Endothelial cell (in vitro differentiated cells): ENCODE measurements around the gene LRCH1. TPM values are rescaled to one million over a fixed set of nuclear protein-coding genes. Genes with fewer than 3 reads are reported as not detected.

Experiments used
- DNase-seq: peaks from one replicate; pipeline ENCODE4 v3.0.0; 2021; ENCODE audit warnings: low spot score
- H3K27ac Mint-ChIP-seq: one replicate; pipeline ENCODE4 v1.8.0; 2021; ENCODE audit warnings: mixed read lengths, inconsistent platforms; ENCODE audit not compliant: unreplicated experiment
- H3K27me3 Mint-ChIP-seq: one replicate; pipeline ENCODE4 v1.8.0; 2021; ENCODE audit warnings: mild to moderate bottlenecking, moderate library complexity, mixed read lengths, inconsistent platforms; ENCODE audit not compliant: unreplicated experiment
- H3K36me3 Mint-ChIP-seq: one replicate; pipeline ENCODE4 v1.8.0; 2021; ENCODE audit warnings: mild to moderate bottlenecking, low read depth, mixed read lengths, inconsistent platforms; ENCODE audit not compliant: unreplicated experiment
- H3K4me1 Mint-ChIP-seq: one replicate; pipeline ENCODE4 v1.8.0; 2021; ENCODE audit warnings: mild to moderate bottlenecking, mixed read lengths, inconsistent platforms; ENCODE audit not compliant: unreplicated experiment
- H3K4me3 Mint-ChIP-seq: one replicate; pipeline ENCODE4 v1.8.0; 2021; ENCODE audit warnings: mild to moderate bottlenecking, mixed read lengths, inconsistent platforms; ENCODE audit not compliant: unreplicated experiment
- H3K9me3 Mint-ChIP-seq: one replicate; pipeline ENCODE4 v1.8.0; 2021; ENCODE audit warnings: mixed read lengths, inconsistent platforms; ENCODE audit not compliant: unreplicated experiment
- CTCF ChIP-seq: fragments of 200-600 bp; sonication (generic); IDR thresholded peaks from one replicate; pipeline ENCODE4 v1.5.0; 2021; ENCODE audit warnings: antibody characterized with exemption; ENCODE audit not compliant: unreplicated experiment
- total RNA-seq: library from RNA; stranded (reverse); fragmentation: NEBNext Ultra II Directional; extraction: Animal tissue kit (Norgen Biotek cat#: 25700); gene quantifications from one replicate; pipeline ENCODE4 v1.2.1, GENCODE V29; 2021; ENCODE audit not compliant: unreplicated experiment

The LRCH1 gene
- total RNA-seq, 1 donor from 2014 or later: 45.6 TPM

DNA sequence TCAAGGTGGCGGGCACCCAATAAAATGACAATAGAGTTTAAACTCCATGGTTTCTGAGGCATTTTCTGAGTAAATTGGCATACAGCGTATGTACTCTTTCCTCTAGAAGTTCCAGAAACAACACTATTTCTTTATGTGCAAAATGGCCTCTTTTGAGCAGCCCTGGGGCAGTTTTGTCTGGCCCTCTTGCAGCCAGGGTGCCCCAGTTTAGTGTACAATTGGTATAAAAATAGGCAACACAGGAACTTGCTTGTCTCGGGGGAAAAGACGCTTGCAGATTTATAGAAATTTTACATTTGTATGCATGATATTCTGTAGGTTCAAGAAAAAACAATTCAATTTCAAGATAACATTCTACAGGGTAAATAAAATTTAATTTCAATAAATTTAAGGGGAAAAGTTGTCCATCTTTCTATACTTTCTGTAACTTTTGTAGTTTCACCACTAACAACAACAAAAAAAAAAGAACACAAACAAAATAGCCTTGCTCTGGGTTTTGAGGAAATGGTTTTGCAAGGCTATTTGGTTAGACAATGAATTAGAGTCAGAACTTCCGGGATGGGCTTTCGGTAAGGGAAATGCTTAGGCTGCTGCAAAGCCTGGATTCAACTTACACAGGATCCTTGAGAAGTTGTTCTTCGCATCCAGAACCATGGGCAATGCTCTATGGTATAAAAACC lies 45.3 kb downstream of the LRCH1 start:
- Mint-ChIP-seq H3K9me3 (no peaks in the 10 kb centered on the region), H3K27ac (peak overlapping the region; percentile 97), H3K4me1 (peaks cover 77% of the 10 kb centered on the region), H3K27me3 (peaks cover 4% of the 10 kb centered on the region), H3K36me3 (no peaks in the 10 kb centered on the region), H3K4me3 (no peak overlapping the region)
- no peak for TF ChIP-seq CTCF
- DNase-seq: peak; percentile 14

- Mint-ChIP-seq H3K27me3 (peaks cover 4% of the 10 kb centered on the region), H3K4me1 (peaks cover 72% of the 10 kb centered on the region), H3K9me3 (no peaks in the 10 kb centered on the region), H3K4me3 (no peak overlapping the region), H3K27ac (peak overlapping the region; percentile 97), H3K36me3 (no peaks in the 10 kb centered on the region)
- DNase-seq: no peak
- no peak for TF ChIP-seq CTCF
Observed at GRCh38 chr13:46598820-46599180, 45.8 kb downstream of the LRCH1 start.

- Mint-ChIP-seq H3K27me3 (peaks cover 3% of the 10 kb centered on the region), H3K27ac (no peak overlapping the region), H3K4me3 (no peak overlapping the region), H3K4me1 (peaks cover 66% of the 10 kb centered on the region), H3K36me3 (no peaks in the 10 kb centered on the region), H3K9me3 (no peaks in the 10 kb centered on the region)
- TF ChIP-seq CTCF: no peak
- no peak for DNase-seq
Observed at GRCh38 chr13:46600943-46601311, 48.0 kb downstream of the LRCH1 start.

DNA sequence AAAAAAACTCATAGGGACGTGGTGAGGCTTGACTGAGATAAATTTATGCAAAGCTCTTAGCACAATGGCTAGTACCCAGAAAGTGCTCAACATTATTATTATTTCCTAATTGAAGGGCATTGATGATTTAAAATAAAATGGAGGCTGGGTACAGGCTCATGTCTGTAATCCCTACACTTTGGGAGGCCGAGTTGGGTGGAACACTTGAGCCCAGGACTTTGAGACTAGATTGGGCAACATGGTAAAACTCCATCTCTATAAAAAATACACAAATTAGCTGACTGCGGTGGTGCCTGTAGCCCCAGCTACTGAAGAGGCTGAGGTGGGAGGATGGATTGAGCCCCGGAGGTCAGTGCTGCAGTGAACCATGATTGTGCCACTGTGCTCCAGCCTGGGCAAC lies 49.6 kb downstream of the LRCH1 start:
- H3K4me3 Mint-ChIP-seq: no peak overlapping the region
- H3K27ac Mint-ChIP-seq: peak overlapping the region; percentile 30
- TF ChIP-seq CTCF: no peak
- H3K9me3 Mint-ChIP-seq: no peaks in the 10 kb centered on the region
- no peaks in the 10 kb centered on the region for H3K36me3 Mint-ChIP-seq
- DNase-seq: no peak
- H3K4me1 Mint-ChIP-seq: peaks cover 67% of the 10 kb centered on the region
- H3K27me3 Mint-ChIP-seq: peaks cover 8% of the 10 kb centered on the region

GRCh38 chr13:46603165-46603603 lies 50.2 kb downstream of the LRCH1 start:
- no peaks in the 10 kb centered on the region for H3K36me3 Mint-ChIP-seq
- no peak overlapping the region for H3K27ac Mint-ChIP-seq
- no peak for DNase-seq
- peaks cover 67% of the 10 kb centered on the region for H3K4me1 Mint-ChIP-seq
- H3K27me3 Mint-ChIP-seq: peaks cover 5% of the 10 kb centered on the region
- peak; percentile 12 for TF ChIP-seq CTCF
- H3K9me3 Mint-ChIP-seq: no peaks in the 10 kb centered on the region
- H3K4me3 Mint-ChIP-seq: no peak overlapping the region
